HG03565 (cell line): ENCODE data around the gene NIPAL3.
"Not testable (repeated sequence)": the region's sequence is repeated elsewhere in the genome, so short reads cannot be mapped to it uniquely, and the experiment has no call there.

ENCODE experiments used
- ATAC-seq: cut with Tn5 transposase; IDR thresholded peaks from one replicate; pipeline ENCODE4 v1.9.1; 2021; ENCODE audit warnings: mild to moderate bottlenecking, moderate library complexity; ENCODE audit not compliant: unreplicated experiment

NIPAL3 gene

GRCh38 chr1:24455272-24455671 lies 39.7 kb downstream of the NIPAL3 start:
- ATAC-seq = no peak

- no peak for ATAC-seq
These were observed 42.3 kb downstream of the NIPAL3 start for GRCh38 chr1:24457866-24458265.

DNA sequence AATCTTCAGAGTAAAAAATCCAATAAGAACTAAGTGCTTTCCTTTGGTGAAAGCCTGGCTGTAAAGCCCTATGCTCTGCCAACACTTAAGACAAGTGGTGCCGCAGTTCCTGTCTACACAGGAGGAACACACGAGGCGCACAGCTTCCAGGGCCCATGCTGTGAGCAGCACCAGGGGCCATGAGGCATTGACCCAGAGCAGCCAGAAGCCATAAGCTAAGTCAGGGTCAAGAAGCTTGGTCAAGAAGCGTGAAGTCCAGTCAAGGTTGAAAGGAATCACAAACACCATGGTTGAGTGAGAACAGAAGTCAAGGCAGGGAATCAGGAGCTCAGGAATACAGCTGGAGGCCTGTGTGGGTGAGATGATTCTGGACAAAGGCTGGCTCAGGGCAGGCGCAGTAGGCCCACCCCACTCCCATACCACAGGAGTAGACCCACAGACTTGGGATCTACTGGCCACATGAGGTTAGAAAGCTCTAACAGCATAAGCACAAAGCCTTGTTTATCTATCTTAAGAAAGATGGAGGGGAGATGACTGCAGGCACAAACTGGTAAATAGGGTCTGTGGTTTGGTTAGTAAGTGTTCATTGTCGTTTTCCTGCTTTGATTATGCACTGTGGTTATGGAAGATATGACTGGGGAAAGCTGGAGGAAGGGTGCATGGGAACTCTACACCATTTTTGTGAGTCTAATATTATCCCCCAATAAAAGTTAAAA lies 44.1 kb downstream of the NIPAL3 start:
- ATAC-seq = no peak

DNA sequence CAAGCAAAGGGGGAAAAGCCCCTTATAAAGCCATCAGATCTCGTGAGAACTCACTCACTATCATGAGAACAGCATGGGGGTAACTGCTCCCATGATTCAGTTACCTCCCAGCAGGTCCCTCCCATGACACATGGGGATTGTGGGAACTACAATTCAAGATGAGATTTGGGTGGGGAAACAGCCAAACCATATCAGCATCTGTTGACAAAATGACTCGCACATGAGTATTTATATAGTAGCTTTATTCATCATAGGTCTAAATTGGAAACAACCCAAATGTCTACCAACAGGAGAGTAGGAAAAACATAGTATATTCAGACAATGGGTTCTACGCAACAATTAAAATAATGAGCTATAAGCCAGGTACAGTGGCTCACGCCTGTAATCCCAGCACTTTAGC lies 46.5 kb downstream of the NIPAL3 start:
- ATAC-seq = not testable (repeated sequence)

- no peak for ATAC-seq
These were observed 48.5 kb downstream of the NIPAL3 start for GRCh38 chr1:24463776-24464735.

DNA sequence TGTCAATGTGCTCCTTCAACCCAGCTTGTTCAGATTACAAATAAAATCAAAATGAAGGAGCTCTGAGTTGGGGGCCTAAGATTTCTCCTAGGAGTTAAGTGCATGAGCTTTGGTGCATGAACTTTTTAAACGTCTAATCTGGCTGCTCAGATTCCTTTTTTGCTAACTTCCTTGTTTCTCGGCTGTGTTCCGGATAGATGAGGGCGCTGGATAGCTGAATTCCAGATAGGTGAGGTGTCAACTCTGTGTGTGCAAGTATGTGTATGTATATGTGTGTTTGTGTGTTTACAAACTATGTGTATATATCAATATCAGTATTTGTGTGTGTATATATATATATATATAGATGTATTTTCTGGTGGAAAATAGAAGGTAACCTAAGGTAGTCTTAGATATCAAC lies 49.5 kb downstream of the NIPAL3 start:
- ATAC-seq = no peak

DNA sequence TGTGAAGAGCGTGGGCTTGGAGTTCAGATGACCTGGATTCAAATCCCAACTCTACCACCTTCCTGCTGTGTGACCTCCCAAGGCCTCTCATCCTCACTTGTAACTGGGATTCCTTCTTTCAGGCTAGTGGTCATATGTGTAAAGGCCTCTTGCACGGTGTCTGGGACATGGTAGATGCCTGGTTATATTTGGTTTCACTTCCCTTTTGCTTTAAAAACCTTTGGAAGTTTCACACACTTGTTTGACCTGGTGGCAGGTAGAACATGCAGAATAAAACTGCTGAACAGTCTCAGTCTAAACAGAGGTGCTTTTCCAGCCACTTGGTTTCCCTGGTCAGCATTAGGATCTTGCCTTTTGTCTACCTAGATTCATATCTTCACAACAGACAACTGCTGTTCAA lies 50.0 kb downstream of the NIPAL3 start:
- ATAC-seq = no peak

GRCh38 chr1:24468685-24469316 lies 53.2 kb downstream of the NIPAL3 start:
- ATAC-seq = no peak

DNA sequence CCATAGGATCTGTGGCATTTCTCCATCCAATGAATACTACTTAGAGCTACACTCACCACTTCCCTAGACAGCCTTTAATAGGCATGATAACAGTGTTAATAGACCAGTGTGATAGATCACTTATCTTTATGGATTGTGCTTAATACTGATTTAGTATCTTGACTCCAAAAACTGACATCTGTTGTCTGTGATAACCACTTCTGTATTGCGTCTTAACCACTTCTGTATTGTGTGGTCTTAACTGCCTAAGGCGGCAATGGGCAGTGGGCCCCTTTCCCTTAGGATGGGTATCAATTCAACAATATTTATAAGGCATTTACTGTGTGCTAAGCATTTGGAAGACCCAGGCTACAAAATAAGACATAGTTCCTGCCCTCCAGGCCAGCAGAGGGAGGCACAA lies 55.0 kb downstream of the NIPAL3 start:
- ATAC-seq = no peak

DNA sequence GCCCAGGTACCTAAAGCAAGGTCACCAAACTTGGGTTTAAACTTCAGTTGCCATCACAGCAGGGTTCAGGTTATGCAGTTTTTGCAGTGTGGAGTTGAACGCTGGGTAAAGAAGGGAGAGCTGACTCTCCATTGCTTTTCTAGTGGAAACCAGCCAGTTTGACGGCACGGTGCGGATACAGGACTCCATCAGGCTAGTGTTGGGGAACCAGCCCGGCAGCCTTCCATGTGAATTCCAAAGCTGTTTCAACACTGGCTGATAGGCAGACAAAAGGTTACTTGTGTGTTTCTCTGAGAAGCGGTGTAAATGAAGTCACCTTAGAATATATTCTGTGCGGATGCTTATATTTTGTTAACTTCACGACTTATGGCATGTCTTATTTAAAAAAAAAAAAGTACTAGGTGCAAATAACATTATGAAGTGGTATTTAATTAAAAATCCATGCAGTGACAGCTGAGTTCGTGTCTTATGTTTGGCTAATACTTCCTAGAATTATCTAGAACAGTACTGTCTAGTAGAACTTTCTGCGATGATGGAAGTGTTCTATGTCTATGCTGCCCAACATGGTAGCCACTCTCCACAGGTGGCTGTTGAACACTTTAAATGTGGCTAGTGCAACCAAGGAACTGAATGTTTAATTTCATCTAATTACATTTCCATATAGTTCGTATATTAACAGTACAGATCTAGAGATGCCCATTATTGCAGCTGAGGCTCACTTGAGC lies 57.1 kb downstream of the NIPAL3 start:
- ATAC-seq = no peak

DNA sequence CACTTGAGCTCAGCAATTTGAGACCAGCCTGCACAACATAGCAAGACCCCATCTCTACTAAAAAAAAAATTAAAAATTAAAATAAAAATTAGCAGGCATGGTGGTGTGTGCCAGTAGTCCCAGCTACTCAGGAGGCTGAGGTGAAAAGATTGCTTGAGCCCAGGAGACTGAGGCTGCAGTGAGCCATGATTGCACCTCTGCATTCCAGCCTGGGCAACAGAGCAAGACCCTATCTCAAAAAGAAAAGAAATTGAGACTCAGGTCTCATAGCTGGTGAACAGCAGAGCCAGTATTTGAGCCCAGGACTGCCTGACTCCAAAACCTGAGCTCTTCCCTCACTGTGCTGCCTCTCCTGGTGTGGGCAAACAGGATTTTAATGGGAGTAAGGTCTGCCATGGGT lies 58.6 kb downstream of the NIPAL3 start:
- no peak for ATAC-seq

DNA sequence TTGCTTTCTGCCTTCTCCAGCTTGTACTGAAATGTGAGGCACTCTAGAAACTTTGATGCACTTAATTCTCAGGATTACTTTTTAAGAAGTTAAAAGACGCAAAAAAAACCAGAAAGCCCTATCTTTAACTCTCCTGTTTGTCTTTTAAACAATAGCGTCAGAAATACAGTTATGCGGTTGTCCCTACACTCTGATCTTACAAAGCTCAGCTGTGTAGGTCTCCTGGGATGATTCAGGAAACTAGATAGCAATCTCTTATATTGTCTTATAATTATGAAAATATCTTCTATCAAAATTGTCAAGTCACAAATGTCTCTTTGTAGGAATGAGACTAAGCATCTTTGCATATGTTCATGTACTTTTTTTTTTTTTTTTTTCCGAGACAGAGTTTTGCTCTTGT lies 60.1 kb downstream of the NIPAL3 start:
- ATAC-seq = no peak

DNA sequence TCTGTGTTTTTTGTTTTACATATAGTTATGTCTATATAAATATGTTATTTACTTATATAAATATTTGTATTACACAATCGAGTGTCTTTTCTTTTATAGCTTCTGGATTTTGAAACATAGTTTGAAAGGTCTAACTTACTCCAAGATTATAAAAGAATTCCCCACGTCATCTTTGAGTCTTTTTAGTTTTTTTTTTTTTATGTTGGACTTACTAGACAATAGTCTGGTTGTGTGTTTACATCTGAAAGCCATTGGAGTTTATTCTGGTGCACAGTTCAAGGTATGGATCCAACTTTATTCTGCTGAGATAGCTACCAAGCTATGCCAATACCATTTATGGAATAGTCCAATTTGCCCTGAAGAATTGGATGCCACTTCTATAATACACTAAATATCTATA lies 61.0 kb downstream of the NIPAL3 start:
- ATAC-seq = no peak

DNA sequence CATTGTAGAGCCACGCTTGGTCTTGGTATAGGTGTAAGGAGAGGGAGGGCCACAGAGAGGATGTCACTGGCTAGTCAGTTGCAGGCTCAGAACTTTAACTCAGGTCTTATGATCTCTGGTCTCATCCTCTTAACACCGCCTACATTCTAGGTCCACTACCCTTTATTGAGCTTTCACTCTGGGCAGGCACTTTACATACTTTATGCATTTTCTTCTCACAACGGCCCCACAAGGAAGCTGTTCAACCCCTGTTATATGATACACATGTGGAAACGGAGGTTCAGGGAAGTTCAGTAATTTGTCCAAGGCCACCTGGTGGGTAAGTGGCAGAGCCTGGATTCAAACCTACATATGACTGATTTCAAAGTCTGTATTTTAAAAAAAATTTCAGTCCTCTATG lies 61.7 kb downstream of the NIPAL3 start:
- ATAC-seq = no peak

DNA sequence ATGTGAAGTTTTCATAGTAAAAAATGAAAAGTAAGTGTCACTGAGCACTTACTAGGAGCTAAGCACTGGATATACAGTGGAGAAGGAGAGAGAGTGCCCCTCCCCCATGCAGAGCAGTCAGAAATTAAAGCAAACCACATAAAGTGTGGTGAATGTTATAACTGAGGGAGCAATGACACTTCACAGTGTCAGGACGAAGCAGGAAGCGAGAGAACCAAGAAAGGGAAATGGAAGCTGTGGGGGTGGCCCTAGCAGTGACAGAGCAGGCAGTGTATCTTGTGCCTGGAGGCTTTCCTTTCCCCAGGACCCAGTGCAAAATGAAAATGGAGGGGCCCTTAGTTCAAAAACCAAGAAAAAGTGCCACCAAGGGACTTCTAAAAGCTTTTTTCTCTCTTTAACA lies 65.5 kb downstream of the NIPAL3 start:
- no peak for ATAC-seq

- no peak for ATAC-seq
These were observed 66.4 kb downstream of the NIPAL3 start for GRCh38 chr1:24481843-24482610.

GRCh38 chr1:24483441-24483840 lies 67.8 kb downstream of the NIPAL3 start:
- no peak for ATAC-seq

DNA sequence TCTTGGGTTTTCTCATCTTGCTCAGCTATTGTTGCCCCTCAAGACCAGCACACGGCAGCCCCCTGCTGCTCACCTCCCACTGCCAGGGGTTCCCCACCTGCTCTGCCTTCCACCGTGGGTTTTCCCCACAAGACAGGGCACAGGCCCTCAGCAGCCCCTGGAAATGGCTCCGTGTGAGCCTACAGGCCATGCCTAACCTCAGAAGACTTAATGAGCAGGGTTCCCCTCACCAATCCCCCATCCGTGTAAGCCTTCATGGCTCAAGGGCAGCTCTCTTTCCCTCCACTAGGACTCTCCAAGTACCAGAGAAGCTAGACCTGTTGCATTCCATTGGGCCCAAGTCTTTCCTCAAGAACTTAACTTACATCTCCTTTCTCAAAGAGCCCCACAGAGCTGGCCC lies 68.6 kb downstream of the NIPAL3 start:
- no peak for ATAC-seq

DNA sequence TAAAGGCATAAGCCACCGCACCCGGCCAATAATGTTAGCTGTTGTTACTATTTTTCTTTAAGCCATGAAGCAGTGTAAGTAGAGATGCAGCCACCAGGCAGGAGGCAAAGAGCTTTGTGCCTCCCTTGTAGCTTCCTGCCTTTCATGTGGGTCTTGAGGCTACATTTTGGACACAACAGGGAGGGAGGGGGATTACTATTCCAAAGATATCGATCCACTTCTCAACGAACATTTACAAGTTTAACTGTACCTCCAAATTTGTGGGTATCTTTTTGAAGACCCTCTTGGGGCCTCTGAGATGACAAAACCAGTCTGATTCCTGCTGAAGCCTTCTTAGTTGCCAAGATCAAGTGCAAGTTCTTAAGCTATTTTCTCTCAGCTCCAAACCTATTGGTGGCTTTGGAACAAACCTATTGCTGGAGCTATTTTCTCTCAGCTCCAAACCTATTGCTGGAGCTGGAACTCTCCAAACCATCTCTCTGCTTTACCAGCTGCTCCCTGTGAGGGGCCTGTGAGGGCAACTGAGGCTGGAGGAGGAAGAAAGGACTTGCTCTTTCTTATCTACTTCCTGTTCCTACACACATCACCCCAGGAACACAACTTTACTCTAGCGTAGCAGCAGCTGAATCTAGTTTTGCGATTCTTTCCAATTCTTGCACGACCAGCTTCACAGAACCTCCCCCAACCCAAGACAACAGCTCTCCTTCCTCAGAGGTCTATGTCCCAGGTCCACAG lies 70.9 kb downstream of the NIPAL3 start:
- no peak for ATAC-seq

DNA sequence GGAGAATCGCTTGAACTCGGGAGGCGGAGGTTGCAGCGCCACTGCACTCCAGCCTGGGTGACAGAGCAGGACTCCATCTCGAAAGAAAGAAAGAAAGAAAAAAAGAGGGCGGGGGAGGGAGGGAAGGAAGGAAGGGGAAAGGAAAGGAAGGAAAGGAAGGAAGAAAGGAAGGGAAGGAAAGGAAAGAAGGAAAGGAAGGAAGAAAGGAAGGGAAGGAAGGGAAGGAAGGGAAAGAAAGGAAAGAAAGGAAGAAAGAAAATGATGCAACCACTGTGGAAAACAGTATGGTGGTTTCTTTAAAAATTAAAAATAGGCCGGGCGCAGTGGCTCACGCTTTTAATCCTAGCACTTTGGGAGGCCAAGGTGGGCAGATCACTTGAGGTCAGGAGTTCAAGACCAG lies 71.9 kb downstream of the NIPAL3 start:
- ATAC-seq = no peak
